SK-N-SH (cell line): ENCODE measurements around the gene CA5A. TPM values are rescaled to one million over a fixed set of nuclear protein-coding genes. Genes with fewer than 3 reads are reported as not detected.

Source experiments
- CTCF ChIA-PET: fragments of 300-600, 350-600 bp; formaldehyde crosslinking; extraction: SDS; loops from one replicate; lab custom pipeline; 2021; lab: Yijun Ruan, JAX
- POLR2A ChIA-PET: fragments of 350-600 bp; sonication (Branson Sonifier 250); formaldehyde crosslinking; extraction: SDS; loops from one replicate; lab custom pipeline; 2020; ENCODE audit warnings: antibody characterized with exemption, inconsistent platforms; lab: Yijun Ruan, JAX
- DNase-seq: peaks from one replicate; pipeline ENCODE4 v3.0.0; 2012
- H2AFZ ChIP-seq: fragments of 200-600 bp; sonication (generic); 2 replicates; pipeline ENCODE4 v1.8.1; 2016; ENCODE audit warnings: antibody characterized with exemption, mild to moderate bottlenecking, low read depth
- H3F3A ChIP-seq: fragments of 200-600 bp; sonication (generic); replicated peaks from 2 replicates; pipeline ENCODE3; 2016; ENCODE audit warnings: antibody characterized with exemption, mild to moderate bottlenecking; ENCODE audit not compliant: insufficient read depth
- H3K27ac ChIP-seq, 2 experiments: fragments of 200-500 bp in 1 of 2; fragments of 200-600 bp in 1 of 2; sonication (Bioruptor generic) in 1 of 2; sonication (generic), shearing (Covaris generic) in 1 of 2; 2 replicates each; pipeline versions ENCODE4 v1.5.1 to v1.6.1; 2014 to 2016; ENCODE audit warnings: low read depth in 2 of 2, inconsistent platforms in 1 of 2, low read length in 1 of 2, mild to moderate bottlenecking in 1 of 2, mixed read lengths in 1 of 2
- H3K27me3 ChIP-seq: fragments of 200-600 bp; sonication (generic), shearing (Covaris generic); 2 replicates; pipeline ENCODE4 v1.6.1; 2016; ENCODE audit warnings: mixed run types; ENCODE audit not compliant: insufficient read depth
- H3K36me3 ChIP-seq, 2 experiments: fragments of 200-500 bp in 1 of 2; fragments of 200-600 bp in 1 of 2; sonication (Bioruptor generic) in 1 of 2; sonication (generic) in 1 of 2; replicated peaks in 1 of 2; 2 replicates each; pipeline versions ENCODE3 to v1.5.1; 2014 to 2016; ENCODE audit warnings: low read length in 1 of 2, mild to moderate bottlenecking in 1 of 2; ENCODE audit not compliant: insufficient read depth in 2 of 2, control insufficient read depth in 1 of 2
- H3K4me1 ChIP-seq, 2 experiments: fragments of 200-500 bp in 1 of 2; fragments of 200-600 bp in 1 of 2; sonication (Bioruptor generic) in 1 of 2; sonication (generic), shearing (Covaris generic) in 1 of 2; 2 replicates each; pipeline versions ENCODE4 v1.5.1 to v1.6.1; 2014 to 2016; ENCODE audit warnings: low read depth in 1 of 2, low read length in 1 of 2, mixed run types in 1 of 2; ENCODE audit not compliant: insufficient read depth in 2 of 2, control insufficient read depth in 1 of 2
- H3K4me2 ChIP-seq: fragments of 200-600 bp; sonication (generic), shearing (Covaris generic); 2 replicates; pipeline ENCODE4 v1.6.1; 2017; ENCODE audit warnings: mixed run types
- H3K4me3 ChIP-seq, 2 experiments: fragments of 200-500 bp in 1 of 2; fragments of 200-600 bp in 1 of 2; sonication (Bioruptor generic) in 1 of 2; sonication (generic), shearing (Covaris generic) in 1 of 2; 2 replicates each; pipeline versions ENCODE4 v1.5.1 to v1.8.1; 2014 to 2016; ENCODE audit warnings: low read depth in 2 of 2, inconsistent platforms in 1 of 2, low read length in 1 of 2, mild to moderate bottlenecking in 1 of 2, mixed read lengths in 1 of 2, moderate library complexity in 1 of 2
- H3K79me2 ChIP-seq: fragments of 200-600 bp; sonication (generic); 2 replicates; pipeline ENCODE4 v1.8.1; 2017; ENCODE audit warnings: mild to moderate bottlenecking; ENCODE audit not compliant: insufficient read depth
- H3K9ac ChIP-seq: fragments of 200-600 bp; sonication (generic); 2 replicates; pipeline ENCODE4 v1.6.1; 2017; ENCODE audit warnings: mixed run types
- H3K9me2 ChIP-seq: fragments of 200-600 bp; sonication (generic); 2 replicates; pipeline ENCODE4 v1.6.1; 2017; ENCODE audit warnings: mixed run types
- H3K9me3 ChIP-seq: fragments of 200-600 bp; sonication (generic); 2 replicates; pipeline ENCODE4 v1.6.1; 2017; ENCODE audit warnings: mixed run types, mild to moderate bottlenecking, moderate library complexity
- H4K20me1 ChIP-seq: fragments of 200-600 bp; sonication (generic); 2 replicates; pipeline ENCODE4 v1.6.1; 2017; ENCODE audit warnings: mild to moderate bottlenecking, mixed run types; ENCODE audit not compliant: insufficient read depth
- CHD2 ChIP-seq: fragments of 150-350 bp; IDR thresholded peaks from 2 replicates; pipeline ENCODE4 v1.6.1; 2018; ENCODE audit warnings: low read length; ENCODE audit not compliant: partially characterized antibody
- EP300 ChIP-seq, 2 experiments: IDR thresholded peaks; 2 replicates each; pipeline versions ENCODE4 v1.4.0 to v1.6.1; 2012; ENCODE audit warnings: borderline replicate concordance in 1 of 2, low read depth in 1 of 2, low read length in 1 of 2
- EZH2phosphoT487 ChIP-seq: fragments of 200-600 bp; sonication (generic); IDR thresholded peaks from 2 replicates; pipeline ENCODE4 v1.6.1; 2017; ENCODE audit warnings: low read depth, mixed run types, mild to moderate bottlenecking, antibody characterized with exemption, moderate library complexity, borderline replicate concordance
- FOSL2 ChIP-seq: IDR thresholded peaks from 2 replicates; pipeline ENCODE4 v1.4.0; 2012; ENCODE audit warnings: low read depth, mild to moderate bottlenecking, moderate library complexity, borderline replicate concordance
- FOXJ3 ChIP-seq: sonication (generic); formaldehyde crosslinking; IDR thresholded peaks from 2 replicates; pipeline ENCODE4 v1.5.1; 2020; ENCODE audit warnings: mild to moderate bottlenecking, missing genetic modification reagents
- JUND ChIP-seq: IDR thresholded peaks from 2 replicates; pipeline ENCODE4 v1.4.0; 2012
- MAX ChIP-seq: IDR thresholded peaks from 2 replicates; pipeline ENCODE4 v1.4.0; 2012; ENCODE audit warnings: low read depth
- MXI1 ChIP-seq: IDR thresholded peaks from 2 replicates; pipeline ENCODE4 v1.6.1; 2012; ENCODE audit warnings: mild to moderate bottlenecking, low read depth, low read length, improper control_type of control experiment
- NRF1 ChIP-seq: IDR thresholded peaks from 2 replicates; pipeline ENCODE4 v1.6.1; 2012; ENCODE audit warnings: low read depth, mild to moderate bottlenecking, low read length
- POLR2AphosphoS5 ChIP-seq: IDR thresholded peaks from 2 replicates; pipeline ENCODE4 v1.6.1; 2012; ENCODE audit warnings: low read depth, low read length
- RCOR1 ChIP-seq: fragments of 150-350 bp; IDR thresholded peaks from 2 replicates; pipeline ENCODE4 v1.6.1; 2017; ENCODE audit warnings: antibody characterized with exemption, low read length
- RXRA ChIP-seq: IDR thresholded peaks from 2 replicates; pipeline ENCODE4 v1.4.0; 2012; ENCODE audit warnings: low read depth, mild to moderate bottlenecking, borderline replicate concordance
- SIN3A ChIP-seq: IDR thresholded peaks from 2 replicates; pipeline ENCODE4 v1.6.1; 2012; ENCODE audit warnings: low read depth, mild to moderate bottlenecking, low read length, moderate library complexity, borderline replicate concordance
- SMC3 ChIP-seq: IDR thresholded peaks from 2 replicates; pipeline ENCODE4 v1.6.1; 2012; ENCODE audit warnings: low read depth, low read length, improper control_type of control experiment
- TAF1 ChIP-seq: IDR thresholded peaks from 2 replicates; pipeline ENCODE4 v1.6.1; 2012; ENCODE audit warnings: low read depth, mild to moderate bottlenecking, low read length, moderate library complexity, borderline replicate concordance
- TCF12 ChIP-seq: IDR thresholded peaks from 2 replicates; pipeline ENCODE4 v1.4.0; 2012
- USF1 ChIP-seq: IDR thresholded peaks from 2 replicates; pipeline ENCODE4 v1.4.0; 2012; ENCODE audit warnings: low read depth, borderline replicate concordance
- YY1 ChIP-seq: IDR thresholded peaks from 2 replicates; pipeline ENCODE4 v1.4.0; 2012; ENCODE audit warnings: low read depth, mild to moderate bottlenecking
- WGBS: methylation state at CpG from one replicate; pipeline ENCODE4 v1.1.6; 2017; ENCODE audit warnings: low lambda C conversion rate; 5-methylcytosine and 5-hydroxymethylcytosine counted together
- polyA plus RNA-seq, 3 experiments: library from polyadenylated mRNA; depleted of rRNA; stranded (reverse); fragments of >200 nt; gene quantifications; 2 replicates each; pipeline ENCODE4 v1.2.3, GENCODE V29; 2012

Gene CA5A
- polyA plus RNA-seq, 1 of the 3 experiments (the other 2 are of a cell fraction): not detected

DNA sequence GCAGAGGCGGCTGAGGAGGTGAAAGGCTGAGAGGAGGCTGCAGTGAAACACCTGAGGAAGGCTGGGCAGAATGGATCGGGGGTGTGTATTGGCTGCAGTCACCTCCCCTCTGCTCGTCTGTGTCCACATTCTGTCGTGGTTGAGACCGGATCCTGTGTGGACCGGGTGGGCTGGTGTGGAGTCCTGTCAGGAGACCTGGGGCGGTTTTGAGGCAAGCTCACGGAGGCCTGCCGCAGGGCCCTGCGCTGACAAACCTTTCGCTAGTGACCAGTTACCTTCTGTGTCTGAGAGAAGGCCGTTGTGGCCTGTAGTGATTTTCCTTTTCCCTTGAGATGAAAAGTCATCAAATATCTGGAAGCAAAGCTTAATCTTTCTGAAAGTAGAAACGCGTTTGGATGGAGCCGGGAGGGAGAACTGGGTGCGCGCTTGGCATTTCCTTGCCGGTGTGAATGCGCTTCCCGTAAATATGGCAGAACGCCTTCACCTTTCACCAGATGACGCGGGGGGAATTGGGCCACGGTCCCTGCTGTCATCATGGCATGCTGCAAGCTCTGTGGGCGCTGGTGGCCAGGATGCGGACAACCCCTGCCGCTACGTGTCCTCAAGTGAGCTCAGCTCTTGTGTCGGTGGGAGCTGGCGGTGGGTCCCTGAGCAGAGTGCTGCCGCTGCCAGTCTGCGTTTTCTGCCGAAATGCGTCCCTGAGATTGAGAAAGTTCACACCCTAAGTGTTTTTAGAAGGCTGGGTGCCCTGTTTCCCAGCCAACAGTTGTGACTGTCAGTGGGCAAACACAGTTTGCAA lies 21.2 kb upstream of the CA5A start:
- Histone ChIP-seq H3K27me3 (no peaks in the 10 kb centered on the region), H3K9me2 (no peaks in the 10 kb centered on the region), H3K4me3 (no peak overlapping the region), H3K4me2 (no peak overlapping the region), H4K20me1 (no peaks in the 10 kb centered on the region), H3K9me3 (no peaks in the 10 kb centered on the region), H2AFZ (no peak overlapping the region), H3K9ac (no peak overlapping the region), H3K27ac (no peak overlapping the region), H3K79me2 (peaks cover 84% of the 10 kb centered on the region), H3K36me3 (peaks cover 10 to 13% of the 10 kb centered on the region in 2 experiments), H3K4me1 (peaks cover 26 to 27% of the 10 kb centered on the region in 2 experiments; a peak in 2 of 4 replicates), H3F3A (peaks cover 24% of the 10 kb centered on the region)
- 97% methylated on average over 23 of the region's 34 CpGs for WGBS
- POLR2A ChIA-PET: interaction anchor here (1.1 kb wide), 1 partner anchor 15 kb away, joined by 3 read pairs; no protein-coding TSS in a partner anchor
- no peak for TF ChIP-seq YY1
- no peak for TF ChIP-seq JUND
- no peak for TF ChIP-seq EZH2phosphoT487
- TF ChIP-seq EP300 (IDR thresholded peaks at IDR 0.05; ENCODE audit: borderline replicate concordance in 1 of 2, low read depth in 1 of 2, low read length in 1 of 2): no peak
- no peak for TF ChIP-seq TAF1
- TF ChIP-seq NRF1: no peak
- TF ChIP-seq MXI1: no peak
- no peak for TF ChIP-seq SMC3
- TF ChIP-seq POLR2AphosphoS5: no peak
- no peak for TF ChIP-seq FOSL2
- no peak for TF ChIP-seq CHD2
- TF ChIP-seq USF1: no peak
- TF ChIP-seq MAX: no peak
- no peak for TF ChIP-seq RCOR1
- TF ChIP-seq TCF12: no peak
- TF ChIP-seq FOXJ3 (CRISPR knock-in tag): no peak
- TF ChIP-seq SIN3A: no peak
- TF ChIP-seq RXRA: no peak
- no peak for DNase-seq
- CTCF ChIA-PET: interaction anchor here (1.5 to 1.6 kb wide), 2 partner anchors 9 to 478 kb away, joined by 4 read pairs; no protein-coding TSS in a partner anchor
